Muscle of leg (tissue), 11 donors: ENCODE results near the gene CCDC184. TPM values are rescaled to one million over a fixed set of nuclear protein-coding genes. Genes with fewer than 3 reads are reported as not detected.
"Not testable (repeated sequence)": the region's sequence is repeated elsewhere in the genome, so short reads cannot be mapped to it uniquely, and the experiment has no call there.

Experiments used
- DNase-seq: peaks from one replicate; pipeline ENCODE4 v3.0.0; 2013
- H3K27ac ChIP-seq: one replicate; pipeline ENCODE4 v1.5.1; 2013; ENCODE audit warnings: mild to moderate bottlenecking, low read length, control low read depth
- H3K27me3 ChIP-seq: one replicate; pipeline ENCODE4 v1.6.1; 2013; ENCODE audit warnings: low read length; ENCODE audit not compliant: control insufficient read depth, insufficient read depth
- H3K36me3 ChIP-seq: one replicate; pipeline ENCODE4 v1.6.1; 2013; ENCODE audit warnings: low read length; ENCODE audit not compliant: control insufficient read depth, insufficient read depth
- H3K4me1 ChIP-seq: one replicate; pipeline ENCODE4 v1.6.1; 2013; ENCODE audit warnings: low read length; ENCODE audit not compliant: control insufficient read depth, insufficient read depth
- H3K4me3 ChIP-seq: one replicate; pipeline ENCODE4 v1.5.1; 2013; ENCODE audit warnings: low read length, control low read depth
- H3K9me3 ChIP-seq: replicated peaks from 2 replicates; pipeline ENCODE4 v1.6.1; 2013; ENCODE audit warnings: low read depth, low read length; ENCODE audit not compliant: control insufficient read depth
- WGBS: methylation state at CpG from one replicate; pipeline ENCODE4 v1.1.5; 2013; ENCODE audit warnings: missing lambda C conversion rate; ENCODE audit not compliant: insufficient coverage; 5-methylcytosine and 5-hydroxymethylcytosine counted together
- polyA plus RNA-seq, 8 donors: library from polyadenylated mRNA; unstranded; fragments of 120-200 nt; gene quantifications; one replicate each; pipeline versions ENCODE4 v1.2.1 to v1.2.3, GENCODE V29; 2013; ENCODE audit warnings: inconsistent platforms in 1 of 8, low replicate concordance in 1 of 8; ENCODE audit not compliant: insufficient read length in 8 of 8, insufficient read depth in 1 of 8
- total RNA-seq: library from RNA; stranded (reverse); fragments of 120-200 nt; gene quantifications from one replicate; pipeline ENCODE4 v1.2.4, GENCODE V29; 2013

The CCDC184 gene
- total and polyA plus RNA-seq, 9 donors: 0.60 to 3.3 (median 1.2) TPM

GRCh38 chr12:48231169-48231958 is 47.9 kb downstream of the CCDC184 start:
- not testable (repeated sequence) for H3K27me3 ChIP-seq, H3K9me3 ChIP-seq, DNase-seq, H3K36me3 ChIP-seq, H3K27ac ChIP-seq, H3K4me3 ChIP-seq, H3K4me1 ChIP-seq
- 80% methylated on average over 1 of the region's 2 CpGs for WGBS

Other genes starting within 250 kb of the CCDC184 start
- gene TMEM106C, start 220.0 kb upstream of the CCDC184 start, total RNA-seq: 59.6 TPM
- 10 to 100 TPM; 45.3 to 74.1 (median 56.4) TPM for gene TMEM106C, start 220.0 kb upstream of the CCDC184 start, polyA plus RNA-seq
- 88.7 TPM for gene COL2A1, start 179.2 kb upstream of the CCDC184 start, total RNA-seq
- gene COL2A1, start 179.2 kb upstream of the CCDC184 start, polyA plus RNA-seq: 100 to 1,000 TPM in 1 of 8 donors, 10 to 100 TPM in 6, 1 to 10 TPM in 1; 7.6 to 185 (median 38.5) TPM
- 19.7 TPM for gene SENP1, start 77.6 kb upstream of the CCDC184 start, total RNA-seq
- 10 to 100 TPM; 11.4 to 17.0 (median 14.4) TPM for gene SENP1, start 77.6 kb upstream of the CCDC184 start, polyA plus RNA-seq
- 247 TPM for gene PFKM, start 64.3 kb upstream of the CCDC184 start, total RNA-seq
- gene PFKM, start 64.3 kb upstream of the CCDC184 start, polyA plus RNA-seq: 100 to 1,000 TPM; 187 to 287 (median 234) TPM
- 36.2 TPM for gene ASB8, start 26.1 kb upstream of the CCDC184 start, total RNA-seq
- 10 to 100 TPM; 36.2 to 56.1 (median 41.9) TPM for gene ASB8, start 26.1 kb upstream of the CCDC184 start, polyA plus RNA-seq
- gene OR10AD1, start 19.6 kb downstream of the CCDC184 start, total RNA-seq: not detected
- under 1 TPM in 3 of 8 donors, not detected in 5; 0.12 to 0.22 (median 0.15) TPM for gene OR10AD1, start 19.6 kb downstream of the CCDC184 start, polyA plus RNA-seq
- gene ZNF641, start 167.3 kb downstream of the CCDC184 start, total RNA-seq: 17.8 TPM
- gene ZNF641, start 167.3 kb downstream of the CCDC184 start, polyA plus RNA-seq: 10 to 100 TPM; 10.5 to 16.4 (median 14.5) TPM